SU-DHL-6 (cell line): ENCODE data around the gene LEF1.

Source experiments
- CTCF ChIP-seq: fragments of 200-600 bp; sonication (generic); IDR thresholded peaks from one replicate; pipeline ENCODE4 v1.5.1; 2017; ENCODE audit warnings: antibody characterized with exemption, mild to moderate bottlenecking, low read length, moderate library complexity; ENCODE audit not compliant: insufficient read depth, poor library complexity, severe bottlenecking
- EZH2phosphoT487 ChIP-seq: fragments of 200-600 bp; sonication (generic), shearing (Covaris generic); conservative IDR thresholded peaks from 2 replicates; pipeline ENCODE4 v1.6.1; 2018; ENCODE audit warnings: mild to moderate bottlenecking, antibody characterized with exemption, low read length, moderate library complexity, mixed read lengths

GRCh38 chr4:108100827-108101226 is 67.9 kb downstream of the LEF1 start:
- TF ChIP-seq CTCF (no peak), EZH2phosphoT487 (no peak)
